ENCODE data around the gene HOXD8. TPM values are rescaled to one million over a fixed set of nuclear protein-coding genes. Genes with fewer than 3 reads are reported as not detected.
A peak's percentile ranks its signal among the peaks of the same experiment; 100 is the strongest.

The HOXD8 gene
- total RNA-seq, 1 experiment from 2014 or later, result not detected

- intact Hi-C loops (cut with micrococcal nuclease; ENCODE audit: unreplicated experiment), result loop anchor here (2.0 to 10.0 kb wide), 3 partner anchors 123 to 721 kb away; no protein-coding TSS in a partner anchor
- DNase-seq (ENCODE audit: low read depth, low spot score), result no peak
- Histone ChIP-seq H3K27ac (ENCODE audit: low read length) (no peak overlapping the region), H3K4me1 (ENCODE audit: control insufficient read depth, insufficient read depth, low read length) (peaks cover 9% of the 10 kb centered on the region), H3K9me3 (ENCODE audit: control insufficient read depth, insufficient read depth, low read depth, low read length) (no peaks in the 10 kb centered on the region), H3K36me3 (ENCODE audit: control insufficient read depth, insufficient read depth, low read length) (no peaks in the 10 kb centered on the region), H3K27me3 (ENCODE audit: control insufficient read depth, insufficient read depth, low read length) (peaks cover 36% of the 10 kb centered on the region), H3K4me3 (ENCODE audit: low read depth in 2 of 2, low read length in 2 of 2) (peak overlapping the region; percentile 21 to 45)
- BruUV-seq (replicated peaks), result no TSS peak
- in situ Hi-C loops (cut with HindIII; ENCODE audit: low pct_unique_long_range_greater_than_20kb, low sequenced_read_pairs), result no loop called here
- CTCF ChIA-PET, result interaction anchor here (0.6 to 2.0 kb wide), 3 partner anchors 9 to 837 kb away, joined by 3 to 7 read pairs (median 7); no protein-coding TSS in a partner anchor
- peak; percentile 87 for ATAC-seq
- POLR2A ChIA-PET, result no interaction called here
- no peak for TF ChIP-seq TCF7L2 (IDR thresholded peaks at IDR 0.05; ENCODE audit: low read depth, low read length)
- peak; percentile 94 for TF ChIP-seq CTCF (IDR thresholded peaks at IDR 0.05)
These were observed 41.2 kb upstream of the HOXD8 start for GRCh38 chr2:176088048-176088936.

GRCh38 chr2:176088937-176089842 lies 40.3 kb upstream of the HOXD8 start:
- TF ChIP-seq TCF7L2 (IDR thresholded peaks at IDR 0.05; ENCODE audit: low read depth, low read length) (no peak), REST (IDR thresholded peaks at IDR 0.05; ENCODE audit: insufficient read depth in 1 of 2, low read depth in 2 of 2, low read length in 1 of 2) (no peak), CTCF (IDR thresholded peaks at IDR 0.05) (no peak)
- Histone ChIP-seq H3K4me3 (ENCODE audit: low read depth in 2 of 2, low read length in 2 of 2) (no peak overlapping the region), H3K4me1 (ENCODE audit: control insufficient read depth, insufficient read depth, low read length) (peaks cover 9% of the 10 kb centered on the region), H3K9me3 (ENCODE audit: control insufficient read depth, insufficient read depth, low read depth, low read length) (no peaks in the 10 kb centered on the region), H3K27me3 (ENCODE audit: control insufficient read depth, insufficient read depth, low read length) (peaks cover 32% of the 10 kb centered on the region), H3K27ac (ENCODE audit: low read length) (no peak overlapping the region), H3K36me3 (ENCODE audit: control insufficient read depth, insufficient read depth, low read length) (no peaks in the 10 kb centered on the region)
- ATAC-seq (no peak), DNase-seq (ENCODE audit: low read depth, low spot score) (no peak)
- intact Hi-C loops (cut with micrococcal nuclease; ENCODE audit: unreplicated experiment) (loop anchor here (2.0 to 10.0 kb wide), 3 partner anchors 124 to 722 kb away; no protein-coding TSS in a partner anchor), in situ Hi-C loops (cut with HindIII; ENCODE audit: low pct_unique_long_range_greater_than_20kb, low sequenced_read_pairs) (no loop called here)
- CTCF ChIA-PET, result interaction anchor here (1.4 to 2.0 kb wide), 2 partner anchors 8 to 399 kb away, joined by 3 to 7 read pairs; no protein-coding TSS in a partner anchor
- no TSS peak for BruUV-seq (replicated peaks)
- POLR2A ChIA-PET, result no interaction called here
